NCI-H2227 (cell line): ENCODE measurements around the gene UGT2B7.

Source experiments
- DNase-seq: peaks from one replicate; lab custom pipeline; 2025; ENCODE audit not compliant: unreplicated experiment; lab: John Stamatoyannopoulos, UW

Gene UGT2B7

GRCh38 chr4:69147334-69147733 is 51.1 kb downstream of the UGT2B7 start:
- DNase-seq, result no peak

GRCh38 chr4:69154021-69154420 is 57.7 kb downstream of the UGT2B7 start:
- DNase-seq, result no peak

DNA sequence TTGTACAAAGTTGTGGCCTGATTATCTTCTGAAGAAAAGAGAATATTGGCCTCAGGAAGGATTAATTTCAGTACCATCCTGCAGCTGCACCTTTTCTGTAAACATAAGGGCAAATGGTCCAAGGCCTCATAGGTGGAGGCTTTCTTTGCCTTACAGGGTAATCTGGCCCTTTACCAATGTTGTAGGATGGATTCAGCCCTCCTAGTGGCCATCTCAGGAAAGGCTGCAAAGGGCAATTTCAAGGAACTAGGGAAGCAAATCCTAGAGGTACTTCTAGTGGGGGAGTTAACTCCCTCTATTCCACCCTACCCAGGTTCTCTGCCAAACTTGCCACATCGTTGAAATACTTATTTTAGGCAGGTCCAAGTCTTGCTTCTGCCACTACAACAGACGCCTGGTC is 60.6 kb downstream of the UGT2B7 start:
- no peak for DNase-seq
